ENCODE measurements around the gene TAF1D.
"Not testable (repeated sequence)": the region's sequence is repeated elsewhere in the genome, so short reads cannot be mapped to it uniquely, and the experiment has no call there.

The TAF1D gene

GRCh38 chr11:93746101-93746500, 4.8 kb upstream of the TAF1D start:
- DNase-seq: no peak

DNA sequence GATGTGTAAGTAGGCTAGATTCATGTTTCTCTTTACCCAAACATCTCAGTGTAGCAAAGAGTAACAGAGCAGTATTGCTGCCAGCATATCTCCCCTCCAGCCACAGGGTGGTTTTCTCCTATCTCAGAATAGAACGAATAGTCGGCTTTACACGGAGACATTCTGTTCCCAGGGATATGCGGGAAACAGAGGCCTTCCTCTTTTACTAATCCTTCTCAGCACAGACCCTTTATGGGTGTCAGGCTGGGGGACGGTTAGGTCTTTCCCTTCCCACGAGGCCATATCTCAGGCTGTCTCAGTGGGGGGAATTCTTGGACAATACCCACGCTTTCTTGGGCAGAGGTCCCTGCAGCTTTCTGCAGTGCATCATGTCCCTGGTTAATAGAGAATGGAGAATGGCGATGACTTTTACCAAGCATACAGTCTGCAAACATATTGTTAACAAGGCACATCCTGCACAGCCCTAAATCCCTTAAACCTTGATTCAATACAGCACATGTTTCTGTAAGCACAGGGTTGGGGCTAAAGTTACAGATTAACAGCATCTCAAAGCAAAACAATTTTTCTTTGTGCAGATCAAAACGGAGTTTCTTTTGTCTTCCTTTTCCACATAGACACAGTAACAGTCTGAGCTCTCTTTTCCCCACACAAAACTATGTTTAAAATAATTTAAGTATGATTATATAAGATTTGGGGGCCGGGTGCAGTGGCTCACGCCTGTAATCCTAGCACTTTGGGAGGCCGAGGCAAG, 3.9 kb upstream of the TAF1D start:
- DNase-seq: not testable (repeated sequence)

GRCh38 chr11:93744669-93745004, 3.3 kb upstream of the TAF1D start:
- no peak for DNase-seq

DNA sequence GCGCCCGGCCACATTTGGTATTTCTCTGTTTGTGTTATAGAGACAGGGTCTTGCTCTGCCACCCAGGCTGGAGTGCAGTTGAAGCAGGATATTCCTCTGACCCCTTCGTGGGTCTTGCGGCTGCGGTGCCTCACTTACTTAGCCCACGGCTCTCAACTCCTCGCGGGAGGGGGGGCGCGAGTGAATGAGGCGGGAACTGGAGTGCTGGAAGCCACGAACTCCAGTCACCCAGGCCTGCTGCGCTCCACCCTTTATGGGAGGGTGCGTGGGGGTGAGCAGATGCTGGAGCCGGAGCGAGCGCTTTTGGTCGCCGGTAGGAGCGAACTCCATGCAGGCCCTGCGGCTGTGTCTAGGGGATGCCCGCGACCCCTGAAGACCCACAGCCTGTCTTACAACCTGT, 2.0 kb upstream of the TAF1D start:
- DNase-seq: no peak

DNA sequence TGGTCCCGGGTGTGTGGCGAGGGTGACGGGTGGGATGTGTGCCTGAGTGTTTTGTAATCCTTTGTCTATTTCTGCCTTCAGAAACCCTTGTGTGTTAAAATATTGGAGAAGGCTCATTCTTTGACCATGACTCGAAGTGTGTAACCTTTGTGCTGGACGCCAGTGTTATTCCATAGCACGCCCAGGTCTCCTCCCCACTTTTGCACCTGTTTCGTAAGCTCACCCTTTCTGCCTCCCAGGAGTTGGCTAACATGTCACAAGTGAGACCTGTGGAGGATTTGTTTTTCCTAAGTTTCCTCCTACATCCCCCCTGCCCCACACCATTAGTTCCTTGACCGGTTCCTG, 559 bp upstream of the TAF1D start:
- DNase-seq: no peak

DNA sequence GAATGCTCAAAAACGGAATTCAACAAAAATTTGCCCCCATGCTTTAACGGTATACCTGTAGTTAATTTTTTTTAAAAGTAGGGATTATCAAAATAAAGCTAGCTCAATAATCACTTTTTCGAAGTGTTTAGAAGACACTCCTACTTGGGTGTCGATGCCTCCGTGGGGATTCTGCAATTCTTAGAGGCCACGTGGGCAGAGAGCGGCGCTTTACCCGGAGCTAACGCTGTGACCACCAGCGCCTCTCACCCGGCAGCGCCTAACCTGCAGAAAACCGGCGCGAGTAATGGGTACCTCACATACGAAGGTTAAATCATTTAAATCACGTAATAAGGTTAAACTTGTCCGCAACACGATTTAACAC, 583 bp downstream of the TAF1D start:
- peak; percentile 64 to 69 for DNase-seq

- DNase-seq: peak; percentile 37 to 38
Measured at GRCh38 chr11:93740031-93740729, 1.1 kb downstream of the TAF1D start.

GRCh38 chr11:93738647-93739081, 2.6 kb downstream of the TAF1D start:
- no peak for DNase-seq

DNA sequence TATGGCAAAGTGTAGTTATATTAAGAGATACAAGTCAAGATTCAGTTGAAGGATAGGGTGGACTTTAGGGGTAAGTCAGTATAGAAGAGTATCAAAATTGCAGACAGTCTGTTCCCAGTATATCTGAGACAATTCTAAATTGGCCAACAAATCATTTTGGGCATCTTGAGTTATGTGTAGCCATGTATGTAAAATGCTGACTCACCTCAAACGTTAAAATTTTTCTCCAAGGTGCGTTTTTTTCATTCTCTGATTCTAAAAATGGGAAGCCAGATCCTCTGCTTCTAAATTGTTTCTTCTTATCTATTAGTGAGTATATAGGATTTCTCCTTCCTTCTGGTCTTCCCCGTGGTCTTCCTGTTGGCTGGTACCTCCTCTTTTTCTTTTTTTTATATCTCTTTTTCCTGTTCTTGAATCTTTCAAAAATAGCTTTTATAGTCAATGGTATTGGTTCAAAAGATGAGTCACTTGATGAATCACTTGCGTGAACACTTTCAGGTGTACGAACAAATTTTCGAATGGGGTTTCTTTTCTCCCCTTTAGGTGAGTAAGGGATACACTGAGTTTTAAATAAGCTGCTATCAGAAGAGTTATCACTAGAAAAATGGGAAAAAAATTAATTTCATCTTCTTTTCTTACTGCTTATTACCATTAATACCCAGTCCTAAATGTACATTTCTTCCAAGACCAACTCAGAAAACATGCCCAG, 3.2 kb downstream of the TAF1D start:
- peak in 1 of 2 donors; percentile 15 for DNase-seq

DNA sequence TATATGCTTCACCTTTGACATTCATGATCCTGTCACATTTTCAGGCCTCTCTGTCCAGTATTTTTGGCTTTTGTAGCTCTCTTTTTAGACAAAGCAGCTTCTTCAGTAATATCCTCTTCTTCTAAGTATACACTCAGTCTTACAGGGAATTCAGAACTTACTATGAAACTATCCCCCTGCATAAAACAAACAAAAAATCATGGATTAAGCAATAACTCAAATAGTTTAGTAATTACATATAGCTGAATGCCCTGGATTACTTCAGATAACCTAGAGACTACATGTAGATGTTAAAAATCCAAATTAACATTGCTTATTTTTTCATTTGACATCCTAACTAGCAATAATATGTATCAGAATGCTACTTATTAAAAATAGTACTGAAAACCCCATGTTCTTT, 5.2 kb downstream of the TAF1D start:
- no peak for DNase-seq

GRCh38 chr11:93735627-93736026, 5.7 kb downstream of the TAF1D start:
- DNase-seq: no peak

DNA sequence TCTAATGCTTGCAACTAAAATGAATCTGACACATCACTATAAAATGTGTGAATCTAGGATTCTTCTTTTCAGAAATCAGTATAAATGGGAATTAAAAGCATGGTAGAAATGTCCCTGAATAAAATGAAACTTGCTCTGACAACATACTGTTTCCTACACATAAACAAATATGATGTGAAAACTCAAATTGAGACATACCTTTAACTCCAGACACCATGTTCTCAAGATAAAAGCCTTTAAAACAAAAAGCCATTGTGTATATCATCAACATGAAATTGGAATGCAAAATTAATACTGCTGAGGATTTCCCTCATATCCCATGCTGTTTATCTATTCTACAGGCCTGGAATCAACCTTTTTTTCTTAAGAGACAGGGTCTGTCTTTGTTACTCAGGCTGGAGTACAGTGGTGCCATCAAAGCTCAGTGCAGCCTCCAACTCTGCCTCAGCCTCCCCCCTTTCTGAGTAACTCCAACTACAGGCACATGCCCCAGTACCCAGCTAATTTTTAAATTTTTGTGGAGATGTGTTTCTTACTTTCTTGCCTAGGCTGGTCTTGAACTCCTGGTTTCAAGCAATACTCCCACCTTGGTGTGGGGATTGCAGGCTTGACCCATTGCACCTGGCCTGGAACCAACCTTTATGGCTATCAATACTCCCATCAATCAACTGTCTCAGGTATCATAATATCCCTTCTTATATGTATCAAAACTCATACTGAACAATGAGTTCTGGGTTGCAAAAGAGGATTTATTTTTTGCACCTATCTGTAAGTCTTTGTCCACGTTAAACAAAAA, 6.7 kb downstream of the TAF1D start:
- DNase-seq: no peak

DNA sequence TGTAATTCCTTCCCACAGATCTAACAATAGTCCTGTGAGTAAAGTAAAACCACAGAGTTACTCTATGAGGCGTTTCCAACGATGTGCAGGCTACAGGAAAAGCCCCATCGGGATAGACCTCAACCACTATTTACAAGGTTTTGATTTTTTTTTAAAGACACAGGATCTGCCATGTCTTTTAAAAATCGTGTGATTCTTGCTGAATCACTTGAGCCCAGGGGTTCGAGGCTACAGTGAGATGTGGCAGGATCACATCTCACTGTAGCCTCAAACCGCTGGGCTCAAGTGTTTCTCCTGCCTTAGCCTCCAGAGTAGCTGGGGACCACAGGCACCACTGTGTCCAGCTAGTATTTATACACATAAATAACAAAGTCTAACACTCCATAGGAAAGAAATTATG, 7.8 kb downstream of the TAF1D start:
- DNase-seq: no peak

DNA sequence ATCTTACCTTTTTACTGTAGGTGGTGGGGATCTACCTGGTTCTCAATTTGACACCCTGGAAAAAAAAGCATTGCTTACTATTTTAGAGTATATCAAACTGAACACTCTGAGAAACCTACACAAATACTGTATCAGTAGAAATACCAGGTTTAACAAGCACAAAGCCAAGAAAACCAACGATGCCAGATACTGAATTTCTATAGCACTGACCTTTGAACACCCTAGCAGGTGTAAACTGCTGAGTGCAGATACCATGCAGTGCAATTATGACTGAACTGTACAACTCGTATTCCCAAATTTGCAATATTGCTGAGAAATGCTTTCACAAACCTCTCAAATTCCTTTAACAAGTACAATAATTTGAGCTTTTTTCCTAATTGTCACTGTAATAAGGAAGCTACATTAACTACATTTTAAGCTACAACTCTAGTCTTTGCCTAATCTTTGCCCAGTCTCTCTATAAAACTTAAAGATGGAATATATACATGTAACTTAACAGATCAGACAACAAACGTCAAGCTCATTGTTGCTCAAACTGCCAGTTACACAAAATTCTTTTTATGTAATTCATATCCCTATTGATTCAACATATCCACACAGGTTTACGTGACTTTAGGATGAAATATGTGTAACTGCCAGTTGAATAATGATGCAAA, 8.9 kb downstream of the TAF1D start:
- DNase-seq: no peak

DNA sequence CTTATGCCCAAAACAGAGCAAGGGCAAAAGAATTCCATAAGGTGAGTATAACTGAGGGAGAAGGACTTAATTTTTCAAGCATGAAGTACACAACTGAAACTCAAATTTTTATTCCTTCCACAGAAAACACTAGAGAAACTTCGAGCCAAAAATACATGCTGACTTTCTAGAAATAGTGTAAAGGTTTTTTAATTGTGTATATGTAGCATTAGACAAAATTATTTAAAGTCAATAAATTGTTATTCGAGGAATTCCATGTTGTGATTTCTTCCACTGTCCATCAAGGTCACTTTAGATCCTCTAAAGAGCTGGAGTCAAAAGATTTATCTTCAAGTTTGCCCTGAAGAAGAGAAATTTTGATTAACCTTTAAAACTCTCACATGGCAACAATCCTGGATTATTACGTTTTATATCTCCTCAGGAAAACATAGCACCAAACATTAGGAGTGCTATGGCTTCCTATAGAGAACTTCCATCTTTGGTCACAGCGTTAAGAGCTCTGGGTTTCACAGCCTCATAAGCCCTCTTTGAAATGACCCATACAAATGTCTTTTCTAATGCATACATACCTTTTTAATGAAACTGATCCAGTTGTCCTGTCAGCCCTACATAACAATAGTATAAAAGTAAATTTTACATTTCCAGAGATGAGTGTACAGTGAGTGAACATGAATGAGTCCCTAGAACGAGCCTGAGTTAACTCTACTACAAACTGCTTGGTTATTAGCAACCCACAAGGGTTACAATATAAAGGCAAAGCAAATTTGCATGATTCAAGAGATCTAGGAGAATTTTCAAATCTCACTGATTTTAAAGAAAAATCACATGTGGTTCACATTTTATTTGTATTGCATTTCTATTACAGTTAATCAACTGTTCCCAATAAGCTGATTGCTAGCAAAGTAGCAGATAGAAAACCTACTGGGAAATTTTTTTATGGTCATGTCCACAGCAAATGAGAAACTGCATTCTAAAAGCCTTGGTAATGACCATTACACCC, 10.9 kb downstream of the TAF1D start:
- no peak for DNase-seq

DNA sequence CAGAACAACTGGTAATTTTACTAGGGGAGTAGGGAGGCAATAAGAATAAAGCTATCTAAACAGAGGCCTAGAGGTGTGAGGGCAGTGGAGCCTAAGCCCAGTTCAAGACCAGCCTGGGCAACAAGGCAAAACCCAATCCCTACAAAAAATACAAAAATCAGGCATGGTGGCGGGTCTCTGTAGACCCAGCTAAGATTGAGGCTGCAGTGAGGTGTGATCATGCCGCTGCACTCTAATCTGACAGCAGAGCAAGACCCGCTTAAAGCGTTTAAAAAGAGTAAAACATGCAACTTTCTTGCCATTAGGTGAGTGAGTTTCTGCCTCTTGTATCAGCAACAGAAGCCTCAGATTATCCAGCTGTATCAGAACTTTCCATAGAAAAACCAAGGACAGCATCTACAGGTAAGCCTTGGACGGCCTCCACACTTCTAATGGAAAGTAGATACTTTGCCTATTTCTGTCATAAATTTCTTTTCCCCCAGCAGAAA, 12.1 kb downstream of the TAF1D start:
- no peak for DNase-seq

DNA sequence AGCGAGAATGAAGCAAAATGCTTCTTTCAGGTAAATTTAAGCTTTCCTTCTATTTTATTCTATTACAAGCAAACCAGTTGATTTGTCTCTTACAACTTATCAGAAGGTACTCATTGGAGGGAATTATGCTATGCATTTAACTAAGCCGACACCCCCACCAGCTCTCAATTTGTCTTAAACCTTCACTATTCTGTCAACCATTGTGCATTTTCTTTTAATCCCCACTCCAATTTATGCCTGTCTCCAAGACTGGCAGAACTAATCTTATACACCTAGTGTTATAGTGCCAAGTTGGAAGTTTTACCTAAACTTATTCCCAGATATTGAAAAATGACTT, 12.5 kb downstream of the TAF1D start:
- DNase-seq: no peak

- DNase-seq: peak in 1 of 2 donors; percentile 2
Measured at GRCh38 chr11:93727985-93728791, 13.1 kb downstream of the TAF1D start.

DNA sequence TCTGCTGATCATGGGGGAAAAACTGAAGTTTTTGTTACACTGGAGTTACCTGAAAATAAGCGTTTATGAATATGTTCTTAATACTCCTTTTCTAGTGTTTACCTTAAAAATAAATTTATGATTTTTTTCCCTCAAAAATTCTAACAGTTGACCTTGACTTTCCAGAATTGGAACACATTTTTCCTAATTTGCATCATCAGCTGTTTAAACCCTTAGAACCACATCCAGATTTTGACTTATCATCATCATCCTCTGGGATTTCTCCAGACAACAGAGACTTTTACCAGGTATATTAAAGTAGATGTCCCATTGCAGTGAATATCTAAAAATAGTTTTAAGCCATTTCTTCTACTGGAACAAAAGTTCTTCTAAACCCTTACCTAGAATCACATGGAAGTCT, 17.2 kb downstream of the TAF1D start:
- DNase-seq: no peak

- DNase-seq: no peak
Measured at GRCh38 chr11:93720522-93720921, 20.8 kb downstream of the TAF1D start.

- DNase-seq: no peak
Measured at GRCh38 chr11:93719310-93719709, 22.0 kb downstream of the TAF1D start.

Measured in activated CD4-positive, alpha-beta T cell treated with anti-CD3 and anti-CD28 coated beads for 4 hours (primary cell).